Cerebellar nuclear complex (tissue), 1 donor: Measurements from ENCODE around the gene MRPL2.

Experiments
- DNase-seq, 2 experiments: peaks; one replicate each; lab custom pipeline; 2025; lab: John Stamatoyannopoulos, UW

The MRPL2 gene

GRCh38 chr6:43059168-43060033 is at the start of gene MRPL2, which contains the start of gene KLC4:
MRPL2 (minus strand) TSS chr6:43059434; CDS start chr6:43059381, 53 bp downstream.
KLC4 (plus strand) TSS chr6:43059631; CDS start chr6:43061336, 1,705 bp downstream.
- DNase-seq = peak; percentile 79 to 98

DNA sequence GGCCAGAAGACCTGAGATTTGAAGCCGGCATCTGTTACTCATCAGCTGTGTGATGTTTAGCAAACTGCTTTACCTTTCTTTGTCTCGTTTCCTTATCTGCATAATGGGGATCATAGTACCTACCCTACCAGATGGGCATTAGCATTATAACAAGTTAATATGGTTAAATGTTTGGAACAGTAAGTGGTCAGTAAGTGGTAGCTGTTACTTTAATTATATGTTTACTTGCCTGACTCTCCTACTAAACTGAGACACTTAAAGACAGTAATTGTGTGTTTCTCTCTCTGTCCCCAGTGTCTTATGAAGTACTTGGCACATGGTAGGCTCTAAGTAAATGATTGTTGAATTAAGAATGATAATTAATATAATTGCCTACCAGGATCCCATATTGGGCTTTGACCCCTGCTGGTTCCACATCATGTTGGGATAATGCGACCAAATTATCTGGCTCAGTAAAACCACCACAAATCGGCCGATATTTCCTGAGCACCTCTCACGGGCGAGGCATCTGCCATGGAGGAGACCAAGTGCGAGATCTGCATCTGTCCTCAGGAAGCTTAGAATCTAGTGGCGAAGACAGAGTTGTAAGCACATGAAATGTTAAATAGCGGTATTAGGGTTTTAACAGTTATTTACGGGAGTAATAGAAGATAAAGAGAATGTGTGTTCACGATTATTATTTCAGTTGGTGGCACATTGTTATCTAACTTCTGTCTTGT is 48.3 kb upstream of the MRPL2 start:
- DNase-seq = no peak

GRCh38 chr6:43105538-43106222 is 46.4 kb upstream of the MRPL2 start:
- no peak for DNase-seq

DNA sequence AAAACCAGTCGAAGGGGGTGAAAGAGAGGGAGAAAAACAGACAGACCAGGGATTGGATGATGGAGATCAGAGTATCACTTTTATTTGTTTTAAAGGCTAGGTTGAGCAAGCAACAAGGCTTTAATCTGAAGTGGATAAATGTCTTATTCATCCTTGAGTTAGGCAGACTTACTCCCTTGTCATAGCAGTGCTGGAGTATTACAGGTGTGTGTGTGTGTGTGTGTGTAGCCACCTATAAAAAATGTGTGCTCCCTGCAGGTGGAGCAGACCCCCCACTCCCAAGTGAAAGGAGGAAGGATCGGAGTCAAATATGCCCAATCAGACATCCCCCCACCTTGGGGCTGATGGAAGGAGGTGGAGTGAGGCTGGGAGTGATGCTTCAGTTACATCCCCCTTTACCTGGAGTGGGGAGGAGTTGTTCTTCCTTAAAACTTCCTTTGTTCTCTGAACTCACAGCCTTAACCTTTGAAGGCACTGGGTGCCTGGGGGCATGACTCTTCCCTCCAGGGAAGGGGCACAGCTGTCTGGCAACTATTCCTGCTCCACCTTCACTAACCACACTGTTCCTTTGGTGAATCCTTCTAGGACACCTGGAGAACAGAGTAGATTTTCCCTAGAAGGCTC is 44.1 kb upstream of the MRPL2 start:
- no peak for DNase-seq

- no peak for DNase-seq
Observed at GRCh38 chr6:43101497-43101896, 42.3 kb upstream of the MRPL2 start.

- DNase-seq = no peak
Observed at GRCh38 chr6:43097502-43097901, 38.3 kb upstream of the MRPL2 start.

DNA sequence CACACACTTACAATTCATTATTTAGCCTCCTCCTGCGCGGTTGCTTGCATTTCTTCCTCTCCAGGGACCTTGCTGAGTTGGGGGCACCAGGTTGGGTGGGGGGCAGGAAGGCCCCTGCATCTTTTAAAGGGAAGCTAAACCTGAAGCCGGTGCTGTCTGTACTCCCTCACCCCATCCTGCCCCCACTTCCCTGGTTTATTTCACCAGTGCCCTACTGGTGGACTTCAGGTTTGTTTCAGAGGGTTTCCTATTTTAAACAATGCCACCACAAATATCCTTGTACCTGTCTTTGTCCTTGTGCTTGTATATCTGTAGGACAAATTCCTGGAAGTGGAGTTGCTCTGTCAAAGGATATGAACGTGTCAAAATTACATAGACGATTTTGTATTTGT is 37.9 kb upstream of the MRPL2 start:
- DNase-seq = no peak

DNA sequence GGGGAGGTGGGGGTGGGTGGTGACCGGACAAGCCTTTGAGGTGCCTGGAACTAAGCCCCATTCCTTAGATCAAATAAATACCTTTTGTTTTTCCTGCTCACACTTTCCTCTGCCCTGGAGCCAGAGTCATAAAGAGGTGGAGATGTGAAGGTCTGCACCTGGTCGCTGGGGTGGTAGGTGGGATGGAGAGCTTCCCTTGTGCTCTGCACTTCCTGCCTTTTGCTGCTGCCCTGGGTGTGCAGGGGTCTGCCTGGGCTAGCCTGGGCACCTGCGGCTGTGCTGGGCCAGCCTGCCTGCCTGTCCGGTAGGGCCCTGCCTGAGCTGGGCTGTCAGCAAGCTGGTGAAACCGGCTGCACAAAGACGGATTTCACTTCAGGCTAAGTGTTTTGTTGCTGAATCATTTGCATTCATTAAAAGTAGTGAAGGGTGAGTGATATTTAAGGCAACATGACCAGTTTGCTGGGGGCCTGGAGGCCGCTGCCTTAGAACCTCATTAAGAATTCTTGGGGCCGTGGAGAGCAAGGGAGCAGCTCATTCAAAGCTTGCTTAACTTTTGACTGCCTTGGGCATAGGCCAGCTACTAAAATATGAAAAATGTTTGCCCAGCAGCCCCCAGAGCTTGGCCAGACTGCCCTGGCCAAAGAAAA is 37.3 kb upstream of the MRPL2 start:
- no peak for DNase-seq

- no peak for DNase-seq
Observed at GRCh38 chr6:43095939-43096338, 36.7 kb upstream of the MRPL2 start.

DNA sequence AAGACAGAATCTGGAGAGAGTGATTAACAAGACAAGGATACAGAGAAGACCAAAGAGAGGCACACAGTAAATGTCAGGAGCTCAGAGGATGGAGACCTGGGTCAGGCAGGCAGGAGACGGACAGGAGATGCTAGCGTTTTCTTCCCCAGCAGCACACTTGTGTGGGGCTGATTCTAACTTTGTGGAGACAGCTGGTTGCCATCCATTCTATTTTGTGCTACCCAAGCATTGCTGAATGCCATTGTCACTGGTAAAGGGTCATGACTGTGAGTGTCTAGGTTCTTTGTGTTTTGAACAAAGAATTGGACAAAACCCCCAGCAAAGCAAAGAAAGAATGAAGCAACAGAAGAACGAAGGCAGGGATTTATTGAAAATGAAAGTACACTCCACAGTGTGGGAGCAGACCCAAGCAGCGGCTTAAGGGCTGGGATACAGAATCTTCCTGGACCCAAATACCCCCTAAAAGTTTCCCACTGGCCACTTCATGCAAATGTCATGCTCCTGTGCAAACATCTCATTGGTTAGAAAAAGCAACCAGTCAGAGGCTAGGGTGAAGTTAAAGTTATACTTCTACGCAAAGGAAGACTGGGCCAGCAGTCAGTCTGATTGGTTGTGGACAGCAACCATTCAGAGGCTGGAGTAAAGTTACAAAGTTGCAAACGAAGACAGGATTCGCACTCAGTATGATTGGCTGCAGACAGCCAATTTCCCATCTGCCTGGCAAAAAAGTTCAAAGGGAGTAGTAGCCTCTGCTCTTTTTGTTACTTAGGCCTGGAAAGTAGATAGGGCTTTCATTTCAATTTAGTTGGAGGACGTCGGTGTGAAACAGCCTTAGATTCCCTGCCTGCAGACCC is 34.4 kb upstream of the MRPL2 start:
- DNase-seq = no peak

GRCh38 chr6:43092635-43093034 is 33.4 kb upstream of the MRPL2 start:
- DNase-seq = no peak

DNA sequence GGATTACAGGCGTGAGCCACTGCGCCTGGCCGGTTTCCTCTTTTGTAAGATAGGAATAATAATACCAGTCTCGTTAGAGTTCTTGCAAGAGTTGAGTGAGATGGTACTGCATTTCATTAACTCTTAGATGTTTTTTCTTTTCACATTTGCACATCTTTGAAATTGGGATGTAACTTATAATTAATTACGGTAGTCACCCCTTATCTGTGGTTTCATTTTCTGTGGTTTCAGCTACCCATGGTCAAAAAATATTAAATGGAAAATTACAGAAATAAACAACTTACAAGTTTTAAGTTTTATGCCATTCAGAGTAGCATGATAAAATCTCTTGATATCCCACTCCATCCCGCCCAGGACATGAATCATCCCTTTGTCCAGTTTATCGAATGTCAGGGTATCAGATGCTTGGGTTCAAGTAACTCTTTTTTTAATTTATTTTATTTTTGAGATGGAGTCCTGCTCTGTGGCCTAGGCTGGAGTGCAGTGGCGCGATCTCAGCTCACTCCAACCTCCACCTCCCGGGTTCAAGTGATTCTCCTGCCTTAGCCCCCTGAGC is 32.3 kb upstream of the MRPL2 start:
- DNase-seq = no peak

DNA sequence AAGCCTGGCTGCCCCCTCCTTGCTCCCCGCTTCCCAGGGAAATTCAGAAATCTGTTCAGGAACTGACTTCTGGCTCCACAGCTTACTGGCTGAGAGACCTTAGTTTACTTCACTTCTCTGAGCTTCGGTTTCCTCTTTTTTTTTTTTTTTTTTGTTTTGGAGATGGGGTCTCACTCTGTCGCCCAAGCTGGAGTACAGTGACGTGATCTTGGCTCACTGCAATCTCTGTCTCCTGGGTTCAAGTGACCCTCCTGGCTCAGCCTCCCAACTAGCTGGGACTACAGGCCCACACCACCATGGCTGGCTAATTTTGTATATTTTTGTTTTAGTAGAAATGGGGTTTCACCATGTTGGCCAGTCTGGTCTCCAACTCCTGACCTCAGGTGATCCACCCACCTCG is 31.8 kb upstream of the MRPL2 start:
- no peak for DNase-seq

GRCh38 chr6:43090559-43090956 is 31.3 kb upstream of the MRPL2 start:
- no peak for DNase-seq

GRCh38 chr6:43089874-43090558 is 30.8 kb upstream of the MRPL2 start:
- no peak for DNase-seq

DNA sequence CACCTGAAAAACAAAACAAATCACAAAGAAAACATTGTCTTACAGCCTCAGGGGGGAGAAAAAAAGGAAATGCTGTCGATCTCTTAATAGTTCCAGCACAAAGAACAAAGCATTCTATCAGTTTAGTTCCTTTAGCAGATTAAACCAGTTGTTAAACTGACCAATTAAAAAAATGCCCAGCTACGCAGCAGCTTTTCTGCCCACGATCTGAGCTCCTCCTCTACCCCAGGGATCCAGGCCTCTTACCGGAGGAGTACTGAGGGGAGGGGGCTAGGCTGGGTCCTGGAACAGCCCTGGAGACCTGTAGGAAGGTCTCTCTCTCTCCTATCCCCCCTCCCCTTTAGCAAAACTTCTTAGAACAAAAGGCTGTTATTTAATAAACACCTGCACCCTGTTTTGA is 30.2 kb upstream of the MRPL2 start:
- no peak for DNase-seq

- no peak for DNase-seq
Observed at GRCh38 chr6:43088654-43089056, 29.4 kb upstream of the MRPL2 start.

DNA sequence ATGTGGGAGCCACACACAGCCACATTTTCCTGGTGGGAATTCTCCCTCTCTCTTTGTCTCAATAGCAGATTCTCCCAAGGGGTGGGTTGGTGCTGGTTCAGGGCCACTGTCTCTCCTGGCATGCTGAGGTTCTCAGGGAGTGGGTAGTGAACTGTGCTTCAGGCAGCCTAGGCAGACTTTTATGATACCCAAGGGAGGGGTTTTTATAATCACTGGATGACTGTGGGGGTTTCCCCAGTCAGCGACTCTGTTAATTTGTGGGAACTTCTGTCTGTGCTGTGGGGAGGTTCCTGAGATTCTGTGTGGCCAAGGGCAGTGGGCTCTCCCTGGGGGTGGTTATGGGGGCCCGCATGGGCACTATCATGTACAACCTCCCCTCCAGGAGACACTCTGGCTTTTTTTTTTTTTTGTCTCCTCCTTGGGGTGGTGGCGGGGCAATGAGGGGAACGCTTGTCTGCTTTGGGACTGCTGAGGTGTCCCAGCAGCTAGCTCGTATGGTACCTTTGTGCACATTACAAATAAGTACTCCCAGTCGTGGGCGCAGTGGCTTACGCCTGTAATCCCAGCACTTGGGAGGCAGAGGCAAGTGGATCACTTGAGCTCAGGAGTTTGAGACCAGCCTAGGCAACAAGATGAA is 26.9 kb upstream of the MRPL2 start:
- no peak for DNase-seq
